ENCODE results near the gene FAM107B.

GRCh38 chr10:14774214-14774580, 500 bp downstream of the FAM107B start:
- TF ChIP-seq, protein P1, sequence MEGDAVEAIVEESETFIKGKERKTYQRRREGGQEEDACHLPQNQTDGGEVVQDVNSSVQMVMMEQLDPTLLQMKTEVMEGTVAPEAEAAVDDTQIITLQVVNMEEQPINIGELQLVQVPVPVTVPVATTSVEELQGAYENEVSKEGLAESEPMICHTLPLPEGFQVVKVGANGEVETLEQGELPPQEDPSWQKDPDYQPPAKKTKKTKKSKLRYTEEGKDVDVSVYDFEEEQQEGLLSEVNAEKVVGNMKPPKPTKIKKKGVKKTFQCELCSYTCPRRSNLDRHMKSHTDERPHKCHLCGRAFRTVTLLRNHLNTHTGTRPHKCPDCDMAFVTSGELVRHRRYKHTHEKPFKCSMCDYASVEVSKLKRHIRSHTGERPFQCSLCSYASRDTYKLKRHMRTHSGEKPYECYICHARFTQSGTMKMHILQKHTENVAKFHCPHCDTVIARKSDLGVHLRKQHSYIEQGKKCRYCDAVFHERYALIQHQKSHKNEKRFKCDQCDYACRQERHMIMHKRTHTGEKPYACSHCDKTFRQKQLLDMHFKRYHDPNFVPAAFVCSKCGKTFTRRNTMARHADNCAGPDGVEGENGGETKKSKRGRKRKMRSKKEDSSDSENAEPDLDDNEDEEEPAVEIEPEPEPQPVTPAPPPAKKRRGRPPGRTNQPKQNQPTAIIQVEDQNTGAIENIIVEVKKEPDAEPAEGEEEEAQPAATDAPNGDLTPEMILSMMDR (IDR thresholded peaks at IDR 0.05): no peak
- TF ChIP-seq EZH2phosphoT487 (IDR thresholded peaks at IDR 0.05) (no peak), EZH2 (IDR thresholded peaks at IDR 0.05) (no peak)

Measured in neural progenitor cell (in vitro differentiated cells).